ENCODE data around the gene SLC39A13.

Gene SLC39A13

DNA sequence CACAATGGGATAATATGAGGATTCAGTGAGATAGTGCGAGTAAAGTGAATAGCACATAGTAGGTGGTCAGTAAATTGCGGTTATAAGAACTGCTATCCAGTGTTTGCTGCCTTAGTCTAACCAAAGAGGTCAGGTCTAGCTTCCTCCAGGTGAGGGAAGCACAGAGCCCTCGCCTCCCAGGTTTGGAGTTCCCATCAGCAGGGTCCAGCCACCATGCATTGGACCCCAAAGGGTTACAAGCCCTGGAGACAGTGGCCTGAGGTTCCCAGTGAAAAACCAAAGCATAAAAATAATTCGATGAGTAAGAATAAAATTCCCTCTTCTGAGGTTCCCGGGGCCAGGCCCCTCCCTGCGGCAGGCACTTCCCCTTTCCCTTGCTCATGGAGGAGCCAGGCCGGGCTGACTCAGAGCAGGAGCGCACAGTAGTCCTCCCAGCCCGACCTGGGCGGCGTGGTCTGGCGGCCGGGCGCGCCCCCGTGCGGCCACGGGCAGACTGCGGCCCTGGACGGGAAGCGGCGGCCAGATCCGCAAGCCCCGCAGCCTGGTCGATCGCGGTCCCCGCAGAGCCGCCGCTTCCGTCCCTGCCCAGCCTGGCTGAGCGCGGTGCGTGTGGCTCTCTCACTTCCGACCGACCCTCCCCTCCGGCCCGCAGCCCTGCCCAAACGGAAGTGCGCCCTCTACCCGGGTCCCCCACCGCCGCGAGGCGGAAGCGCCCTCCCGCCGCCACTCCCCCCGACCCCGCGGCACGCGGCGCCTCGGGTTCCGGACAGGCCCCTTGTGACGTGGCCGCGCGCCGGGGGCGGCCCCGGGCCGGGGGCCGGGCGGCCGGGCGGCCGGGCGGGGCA is at the start of gene SLC39A13:
Gene SLC39A13, plus strand, starts transcription at position 845 of the 845 bp plus-strand sequence. CDS start 1,505 bp downstream, outside the sequence.
- in situ Hi-C loops (cut with MboI; ENCODE audit: low sequenced_read_pairs): no loop called here

DNA sequence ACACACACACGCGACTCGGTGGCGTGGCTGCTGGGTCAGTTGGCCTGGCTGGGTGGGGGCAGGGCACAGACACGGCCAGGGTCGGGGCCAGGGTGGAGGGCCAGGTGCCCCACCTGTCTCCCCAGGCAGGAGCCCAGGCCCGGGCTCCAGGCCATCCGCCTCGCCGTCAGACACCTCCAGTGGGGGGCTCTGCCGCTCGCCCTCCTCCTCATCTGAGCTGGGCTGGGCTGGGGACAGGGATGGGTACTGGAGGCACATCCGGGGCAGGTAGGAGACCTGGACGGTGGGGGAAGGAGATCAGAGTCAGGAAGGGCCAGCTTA is 49.7 kb upstream of the SLC39A13 start:
- in situ Hi-C loops (cut with MboI; ENCODE audit: low sequenced_read_pairs): no loop called here

DNA sequence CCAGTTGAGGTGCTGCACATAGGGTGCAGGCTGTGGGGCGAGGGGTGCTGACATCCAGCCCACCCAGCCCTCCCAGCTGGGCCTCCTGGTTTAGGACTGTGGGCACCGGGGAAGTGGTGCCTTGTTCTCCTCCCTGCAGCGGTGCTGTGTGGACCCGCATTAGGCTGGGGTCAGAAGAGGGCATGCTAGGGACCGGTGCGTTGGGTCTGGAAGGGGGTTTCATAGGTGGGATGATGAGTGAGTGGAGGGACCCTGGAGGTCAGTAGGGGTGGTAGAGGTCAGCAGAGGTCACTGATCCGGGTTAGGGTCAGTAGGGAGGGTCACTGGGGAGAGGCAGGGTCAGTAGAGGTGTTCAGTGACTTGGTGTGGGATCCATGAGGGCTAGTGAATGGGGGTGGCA is 49.2 kb upstream of the SLC39A13 start:
- in situ Hi-C loops (cut with MboI; ENCODE audit: low sequenced_read_pairs): no loop called here

DNA sequence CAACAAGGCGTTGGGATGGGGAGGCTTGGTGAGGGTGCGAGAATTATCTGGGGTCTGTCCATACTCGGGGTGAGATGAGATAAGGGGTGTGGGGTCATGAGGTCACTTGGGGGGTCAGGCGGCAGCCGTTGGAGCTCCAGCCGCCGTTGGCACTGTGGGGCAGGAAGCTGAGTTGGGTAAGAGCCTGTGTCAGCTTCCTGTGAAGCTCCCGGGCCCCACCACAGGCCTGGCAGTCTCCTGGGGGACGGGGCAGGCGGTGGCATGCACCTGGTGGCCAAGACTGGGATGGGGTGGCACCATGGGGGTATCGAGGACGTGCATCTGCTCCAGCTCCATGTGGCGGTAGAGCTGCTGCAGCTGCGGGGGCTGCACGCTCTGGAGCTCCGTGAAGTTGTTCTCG is 48.8 kb upstream of the SLC39A13 start:
- in situ Hi-C loops (cut with MboI; ENCODE audit: low sequenced_read_pairs): no loop called here

DNA sequence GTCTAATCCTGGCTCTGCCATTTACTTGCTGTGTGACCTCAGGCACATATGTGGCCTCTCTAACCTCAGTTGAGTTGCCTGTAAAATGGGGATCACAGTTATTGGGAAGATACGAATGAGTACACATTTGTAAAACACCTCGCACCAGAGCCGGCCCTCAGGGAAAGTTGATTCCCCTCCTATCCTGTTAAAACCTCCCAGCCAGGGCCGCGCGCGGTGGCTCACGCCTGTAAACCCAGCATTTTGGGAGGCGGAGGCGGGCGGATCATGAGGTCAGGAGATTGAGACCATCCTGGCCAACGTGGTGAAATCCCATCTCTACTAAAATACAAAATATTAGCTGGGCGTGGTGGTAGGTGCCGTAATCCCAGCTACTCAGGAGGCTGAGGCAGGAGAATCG is 48.0 kb upstream of the SLC39A13 start:
- in situ Hi-C loops (cut with MboI; ENCODE audit: low sequenced_read_pairs): no loop called here

DNA sequence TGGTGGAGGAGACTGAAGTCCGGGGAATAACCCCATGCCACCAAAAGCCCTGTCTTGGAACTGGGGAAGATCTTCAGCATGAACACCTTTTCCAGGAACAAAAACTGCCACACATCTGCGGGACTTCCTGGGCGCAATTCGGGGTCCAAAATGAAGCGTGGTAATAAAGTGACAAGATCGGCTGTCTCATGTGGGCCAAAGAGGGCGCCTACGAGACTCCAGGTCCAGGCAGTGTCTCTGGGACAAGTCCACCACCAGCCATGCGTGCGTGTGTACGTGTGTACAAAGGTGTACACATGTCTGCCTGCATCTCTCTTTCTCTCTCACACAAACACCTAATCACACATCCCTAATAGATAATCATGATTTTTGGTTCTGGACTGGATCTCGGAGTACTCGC is 47.0 kb upstream of the SLC39A13 start:
- in situ Hi-C loops (cut with MboI; ENCODE audit: low sequenced_read_pairs): no loop called here

DNA sequence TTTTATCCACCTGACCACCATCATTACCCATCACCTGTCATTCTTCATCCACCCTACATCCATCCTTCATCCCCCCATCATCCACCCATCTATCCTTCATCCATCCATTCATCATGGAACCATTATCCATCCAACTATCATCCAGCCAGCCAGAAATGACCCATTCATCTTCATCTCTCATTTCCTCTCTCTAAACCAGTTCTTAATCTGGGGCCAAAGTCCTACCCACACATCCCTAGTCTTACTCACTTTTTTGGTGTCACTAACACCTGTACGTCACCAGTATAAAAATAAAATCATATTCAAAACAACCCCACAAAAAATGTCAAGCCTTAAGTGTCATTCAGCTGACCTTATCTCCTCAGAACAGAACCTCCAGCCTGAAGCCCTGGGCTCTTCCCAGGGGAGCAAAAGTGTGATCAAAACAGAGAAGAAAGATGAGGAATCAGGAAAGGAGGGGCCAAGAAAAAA is 42.3 kb upstream of the SLC39A13 start:
- in situ Hi-C loops (cut with MboI; ENCODE audit: low sequenced_read_pairs): no loop called here

DNA sequence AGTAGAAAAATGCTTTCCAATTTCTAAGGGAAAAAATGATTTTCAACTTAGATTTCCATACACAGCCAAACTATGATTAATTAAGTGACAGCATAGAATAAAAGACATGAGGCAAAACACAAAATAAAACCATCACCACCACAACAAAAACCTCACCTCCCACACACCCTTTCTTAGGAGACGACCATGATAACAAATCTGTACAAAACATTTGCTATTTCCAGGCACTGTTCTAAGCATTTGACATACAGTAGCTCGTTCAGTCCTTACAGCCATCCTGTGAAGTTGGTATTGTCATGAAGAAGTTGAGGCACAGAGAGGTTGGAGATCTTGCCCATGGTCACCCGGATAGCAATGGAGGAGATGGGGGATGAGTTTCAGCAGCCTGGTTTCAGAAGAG is 38.7 kb upstream of the SLC39A13 start:
- in situ Hi-C loops (cut with MboI; ENCODE audit: low sequenced_read_pairs): no loop called here

DNA sequence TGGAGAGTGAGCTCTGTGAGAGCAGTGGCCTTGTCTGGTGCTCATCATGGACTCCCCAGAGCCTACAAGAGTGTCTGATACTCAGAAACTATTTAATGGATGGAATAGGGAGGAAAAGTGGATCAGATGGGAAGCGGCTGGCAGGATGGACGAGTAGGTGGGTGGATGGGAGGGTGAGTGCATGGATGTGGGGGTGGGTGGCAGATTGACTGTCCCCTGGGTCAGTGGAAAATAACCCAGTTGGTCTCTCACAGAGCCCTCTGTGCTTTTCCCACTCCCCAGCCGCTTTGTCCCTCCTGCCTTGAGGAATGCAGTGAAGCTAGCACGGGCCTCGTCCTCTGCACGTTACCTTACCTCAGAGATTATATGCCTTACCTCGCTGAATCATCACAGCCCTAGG is 36.0 kb upstream of the SLC39A13 start:
- in situ Hi-C loops (cut with MboI; ENCODE audit: low sequenced_read_pairs): no loop called here

DNA sequence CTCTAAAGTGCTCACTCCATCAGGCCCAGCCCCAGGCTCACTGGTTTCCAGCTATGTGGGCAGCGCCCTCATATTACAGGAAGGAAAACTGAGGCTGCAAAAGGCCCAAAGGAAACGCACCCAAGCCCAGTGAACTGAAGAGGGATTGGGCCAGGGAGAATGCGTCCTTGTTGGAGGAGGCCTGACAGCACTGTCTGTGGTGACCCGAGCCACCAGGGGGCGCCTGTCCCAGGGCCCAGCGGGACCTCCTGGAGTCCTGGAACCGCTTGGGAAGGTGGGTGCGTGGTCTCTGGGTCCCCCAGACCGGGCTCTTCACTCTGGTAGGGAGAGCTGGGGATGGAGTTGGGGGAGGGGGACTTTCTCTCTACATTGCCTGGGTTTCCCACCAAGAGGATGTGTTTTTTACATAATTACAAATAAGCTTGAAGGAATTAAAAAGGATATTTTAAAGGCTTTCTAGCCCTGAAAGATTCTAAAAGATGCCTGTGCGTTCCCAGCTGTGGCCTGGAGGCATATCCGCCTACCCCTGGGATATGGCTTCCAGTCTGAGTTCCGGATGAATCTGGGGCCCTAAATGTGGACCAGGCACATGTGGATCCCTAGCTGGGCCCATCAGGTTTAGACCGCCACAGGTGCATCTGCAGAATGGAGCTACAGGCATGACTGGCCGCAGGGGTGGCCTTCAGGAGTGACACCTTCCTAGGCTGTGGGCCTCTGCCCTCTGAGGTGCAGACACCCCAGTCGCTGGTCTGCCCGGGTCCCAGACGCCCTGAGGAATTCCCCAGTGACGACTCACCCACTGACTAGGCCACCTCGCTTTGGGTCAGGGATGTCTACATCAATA is 34.3 kb upstream of the SLC39A13 start:
- in situ Hi-C loops (cut with MboI; ENCODE audit: low sequenced_read_pairs): no loop called here

DNA sequence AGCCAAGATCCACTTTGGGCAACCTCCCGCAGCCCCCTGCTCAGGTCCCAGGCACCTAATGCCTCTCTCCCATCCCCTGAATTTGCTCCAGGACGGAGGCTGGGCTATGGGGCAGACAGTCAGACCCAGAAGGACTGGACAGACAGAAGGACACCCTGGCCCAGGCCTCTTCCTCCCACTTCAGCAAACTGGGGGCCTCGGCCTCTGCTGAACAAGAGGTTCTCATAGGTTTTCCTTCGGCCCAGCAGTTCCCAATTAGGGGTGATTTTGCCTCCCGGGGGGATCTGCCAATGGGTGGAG is 33.7 kb upstream of the SLC39A13 start:
- in situ Hi-C loops (cut with MboI; ENCODE audit: low sequenced_read_pairs): no loop called here

DNA sequence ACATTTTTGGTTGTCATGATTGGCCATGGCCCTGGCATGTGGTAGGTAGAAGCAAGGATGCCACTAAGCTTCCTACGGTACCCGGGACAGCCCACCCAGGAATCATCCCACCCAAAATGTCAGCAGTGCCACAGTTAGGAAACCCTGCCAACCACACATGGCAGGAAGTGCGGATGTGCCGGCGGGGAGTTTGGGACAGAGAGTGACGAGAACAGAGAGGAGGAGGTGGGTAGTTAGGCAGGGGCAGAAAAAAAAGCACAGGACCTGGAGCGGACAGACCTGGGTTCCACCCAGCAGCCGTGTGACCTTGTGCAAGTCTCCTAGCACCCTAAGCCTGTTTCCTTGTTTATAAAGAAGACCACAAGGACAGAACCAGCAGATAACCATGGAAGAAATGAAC is 33.4 kb upstream of the SLC39A13 start:
- in situ Hi-C loops (cut with MboI; ENCODE audit: low sequenced_read_pairs): no loop called here

DNA sequence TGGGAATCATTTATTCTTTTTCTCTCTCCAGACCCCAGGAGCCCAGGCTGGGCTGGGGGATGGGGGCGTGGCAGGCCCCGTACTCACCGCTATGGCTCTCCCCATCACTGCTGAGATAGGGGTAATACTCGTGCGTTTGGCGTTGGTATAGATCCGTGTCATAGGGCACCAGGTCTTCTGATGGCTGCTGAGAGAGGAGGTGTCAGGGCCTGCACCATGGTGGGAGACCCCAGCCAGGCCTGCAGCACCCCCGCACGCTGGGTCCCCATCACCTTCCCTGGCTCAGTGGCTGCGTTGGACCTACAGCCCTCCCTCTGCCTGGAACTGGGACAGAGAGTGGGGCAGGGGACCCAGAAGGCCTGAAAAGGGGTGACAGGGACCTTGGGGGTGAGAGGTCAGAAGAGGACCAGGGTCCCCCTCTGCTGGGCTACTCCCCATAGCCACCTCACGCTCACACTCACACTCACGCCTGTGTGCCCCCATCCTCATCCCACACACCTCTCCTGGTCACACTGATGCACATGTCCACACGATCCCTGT is 32.8 kb upstream of the SLC39A13 start:
- in situ Hi-C loops (cut with MboI; ENCODE audit: low sequenced_read_pairs): no loop called here

DNA sequence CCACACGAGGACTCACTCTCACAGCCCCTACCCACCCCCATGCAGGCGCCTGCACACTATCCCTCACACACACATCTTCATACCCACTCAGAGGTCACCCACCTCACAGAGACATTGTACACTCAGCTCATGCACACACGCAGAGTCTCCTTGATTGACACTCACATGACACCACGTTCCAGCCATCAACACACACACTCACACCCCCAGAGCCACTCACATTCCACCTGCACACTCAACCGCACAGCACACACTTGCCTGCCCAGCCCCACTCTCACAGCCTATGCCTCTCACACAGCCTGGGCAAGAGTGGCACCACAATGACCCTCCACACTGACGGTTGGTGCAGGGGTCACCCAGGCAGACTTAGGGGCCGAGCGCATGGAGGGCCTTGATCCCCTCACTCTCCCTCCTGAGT is 32.3 kb upstream of the SLC39A13 start:
- in situ Hi-C loops (cut with MboI; ENCODE audit: low sequenced_read_pairs): no loop called here

DNA sequence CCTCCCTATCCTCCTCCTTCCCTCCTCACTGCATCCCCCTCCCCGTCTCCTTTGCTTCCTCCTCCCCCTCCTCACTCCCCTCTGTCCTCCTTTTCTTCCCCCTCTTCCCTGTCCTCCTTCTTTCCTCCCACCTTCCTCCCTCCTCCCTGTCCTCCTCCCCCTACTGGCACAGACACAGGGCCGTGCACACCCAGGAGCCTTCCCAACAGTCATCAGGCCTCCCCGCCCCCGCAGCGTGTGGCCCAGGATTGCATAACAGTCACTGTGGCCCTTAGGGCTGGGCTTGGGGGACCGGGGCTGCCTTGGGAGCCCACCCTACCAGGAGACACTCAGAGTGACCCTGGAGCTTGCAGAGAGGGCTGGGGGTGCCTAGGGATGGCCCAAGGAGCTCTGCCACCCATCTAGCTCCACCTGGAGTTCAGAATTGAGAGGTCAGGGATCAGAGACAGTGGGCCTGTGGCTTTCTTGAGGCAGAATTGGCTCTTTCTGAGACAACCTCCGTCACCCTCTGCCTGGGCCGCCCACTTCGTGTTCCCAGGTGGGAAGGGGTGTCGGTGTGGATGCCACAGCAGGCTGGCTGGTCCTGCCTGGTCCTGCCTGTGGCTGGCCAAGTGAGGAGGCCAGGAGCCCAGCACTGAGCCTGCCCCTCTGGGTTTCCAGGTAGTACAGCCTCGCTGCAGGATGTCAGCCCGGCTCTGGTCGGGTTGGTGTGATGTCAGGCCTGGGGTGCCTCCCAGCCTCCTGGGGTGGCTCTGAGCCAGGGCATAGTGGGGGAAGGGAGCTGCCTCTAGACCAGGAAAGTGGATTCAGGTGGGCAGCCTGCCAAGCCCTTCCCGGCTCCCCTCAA is 31.6 kb upstream of the SLC39A13 start:
- in situ Hi-C loops (cut with MboI; ENCODE audit: low sequenced_read_pairs): no loop called here

DNA sequence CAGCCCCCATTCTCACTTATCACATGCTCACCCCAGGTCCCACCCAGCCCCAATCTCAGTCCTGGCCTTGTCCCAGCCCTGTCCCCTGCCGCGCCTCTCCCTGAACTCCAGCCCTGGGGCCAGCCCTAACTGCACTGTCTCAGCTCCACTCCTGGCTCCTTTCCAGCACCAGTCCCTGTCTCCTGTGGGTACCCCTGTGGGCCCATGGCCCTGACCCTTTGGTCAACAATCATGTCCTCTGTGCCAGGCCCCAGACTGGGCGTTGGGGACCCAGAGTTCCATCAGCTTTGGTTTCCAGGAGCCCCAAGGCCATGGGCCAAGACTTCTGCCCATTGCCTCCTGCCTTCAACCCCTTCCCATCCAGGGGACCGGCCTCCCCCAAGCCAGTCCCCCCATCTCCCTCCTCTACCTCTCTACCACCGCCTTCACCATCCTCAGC is 30.8 kb upstream of the SLC39A13 start:
- in situ Hi-C loops (cut with MboI; ENCODE audit: low sequenced_read_pairs): no loop called here

DNA sequence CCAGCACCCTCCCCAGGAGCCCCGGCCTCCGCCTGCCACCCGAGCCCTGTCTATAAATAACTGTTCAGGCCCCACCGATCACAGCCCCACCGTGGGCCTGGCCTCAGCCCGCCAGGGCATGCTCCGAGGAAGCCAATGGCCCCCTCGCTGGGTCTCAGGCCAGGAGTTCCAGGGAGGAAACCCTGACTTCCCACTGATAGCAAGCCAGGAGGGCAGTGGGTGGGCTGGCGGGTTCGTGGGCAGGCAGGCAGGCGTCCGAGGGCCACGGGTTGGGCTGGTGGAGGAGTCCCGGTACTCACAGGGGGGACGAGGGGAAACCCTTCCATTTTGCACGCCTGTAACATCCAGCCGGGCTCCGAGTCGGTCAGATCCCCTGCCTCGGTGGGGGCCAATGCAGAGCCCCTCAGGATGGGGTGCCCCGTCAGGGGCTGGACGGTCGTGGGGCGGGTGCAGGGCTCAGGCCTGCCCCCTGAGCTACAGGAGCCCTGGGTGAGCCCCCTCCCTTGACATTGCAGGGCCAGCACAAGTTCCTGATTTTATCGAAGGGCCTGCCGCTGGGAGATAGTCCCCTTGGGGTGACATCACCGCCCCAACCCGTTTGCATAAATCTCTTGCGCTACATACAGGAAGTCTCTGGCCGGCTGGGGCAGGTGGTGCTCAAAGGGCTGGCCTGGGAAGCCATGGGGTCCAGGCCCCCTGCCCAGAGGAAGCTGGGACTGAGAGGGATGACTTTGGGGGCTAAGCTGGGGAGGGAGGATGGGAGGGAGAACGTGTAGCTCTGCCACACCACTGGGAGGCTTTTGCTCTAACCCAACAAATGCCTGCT is 30.2 kb upstream of the SLC39A13 start, which contains the start of gene SPI1:
Gene SPI1, minus strand, starts transcription at position 538 of the 826 bp plus-strand sequence. Its CDS starts 194 bp downstream, at position 344.
- in situ Hi-C loops (cut with MboI; ENCODE audit: low sequenced_read_pairs): no loop called here

DNA sequence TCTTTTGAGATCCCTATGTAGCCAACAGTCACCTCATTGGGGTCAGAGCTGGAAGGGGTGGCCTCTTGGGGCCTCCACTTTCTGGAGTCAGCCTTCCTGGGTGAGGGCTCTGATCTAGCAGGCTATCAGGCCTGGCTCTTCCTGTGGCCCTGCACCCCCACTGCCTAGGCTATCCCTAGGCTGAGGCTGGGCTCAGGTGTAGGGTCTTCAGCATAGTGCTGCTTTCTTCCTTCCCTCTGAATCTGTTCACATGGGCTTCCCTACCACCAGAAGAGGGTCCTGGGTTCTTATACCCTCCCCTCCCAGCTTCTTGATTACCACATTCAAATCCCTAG is 29.6 kb upstream of the SLC39A13 start:
- in situ Hi-C loops (cut with MboI; ENCODE audit: low sequenced_read_pairs): no loop called here

DNA sequence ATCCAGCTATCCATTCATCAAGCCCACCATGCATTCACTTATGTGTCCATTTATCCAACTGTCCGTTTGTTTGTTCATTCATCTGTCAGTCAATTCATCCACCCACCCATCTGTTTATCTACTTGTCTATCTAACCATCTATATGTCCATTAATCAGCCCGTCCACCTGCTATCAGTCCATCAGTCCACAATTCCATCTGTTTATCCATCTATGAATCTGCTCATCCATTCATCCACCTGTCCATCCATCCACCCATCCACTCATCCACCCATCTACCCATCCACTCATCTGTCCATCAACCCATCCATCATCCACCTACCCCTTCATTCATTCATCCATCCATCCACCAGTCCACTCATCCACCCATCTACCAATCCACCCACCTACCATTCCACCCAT is 29.1 kb upstream of the SLC39A13 start:
- in situ Hi-C loops (cut with MboI; ENCODE audit: low sequenced_read_pairs): no loop called here

DNA sequence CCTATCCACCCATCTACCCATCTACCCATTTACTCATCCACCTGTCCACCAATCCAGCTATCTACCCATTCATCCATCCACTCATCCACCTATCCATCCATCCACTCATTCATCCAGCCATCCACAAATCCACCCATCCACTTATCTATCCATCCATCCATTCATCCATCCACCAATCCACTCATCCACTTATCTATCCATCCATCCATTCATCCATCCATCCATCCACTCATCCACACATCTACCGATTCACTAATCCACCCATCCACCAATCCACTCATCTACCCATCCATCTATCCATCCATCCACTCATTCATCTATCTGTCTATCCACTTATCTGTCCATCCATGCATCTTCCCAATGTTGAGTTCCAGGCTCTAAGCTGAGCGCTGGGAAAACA is 28.3 kb upstream of the SLC39A13 start:
- in situ Hi-C loops (cut with MboI; ENCODE audit: low sequenced_read_pairs): no loop called here
